Thoracic aorta (tissue), 2 donors: ENCODE data around the gene PLD5. TPM values are rescaled to one million over a fixed set of nuclear protein-coding genes. Genes with fewer than 3 reads are reported as not detected.

Experiments used
- ATAC-seq: fragments of 150-250 bp; one replicate; pipeline ENCODE4 v1.8.0; 2017; ENCODE audit warnings: low read depth; ENCODE audit not compliant: insufficient number of reproducible peaks, low FRiP score
- DNase-seq: peaks from one replicate; pipeline ENCODE4 v3.0.0-alpha.2; 2020; ENCODE audit warnings: low spot score
- H3K27ac ChIP-seq, 2 donors: fragments of 200-600 bp; sonication (generic); 1 replicate in 1 of 2; 2 replicates in 1 of 2; pipeline ENCODE4 v1.5.1; 2016; ENCODE audit warnings: mild to moderate bottlenecking in 2 of 2, moderate library complexity in 2 of 2
- H3K27me3 ChIP-seq: fragments of 200-600 bp; sonication (generic); replicated peaks from 2 replicates; pipeline ENCODE4 v1.6.0; 2016; ENCODE audit warnings: mild to moderate bottlenecking; ENCODE audit not compliant: insufficient read depth
- H3K36me3 ChIP-seq: fragments of 200-600 bp; sonication (generic); one replicate; pipeline ENCODE4 v1.5.1; 2016
- H3K4me1 ChIP-seq, 2 donors: fragments of 200-600 bp; sonication (generic); 1 replicate in 1 of 2; 2 replicates in 1 of 2; pipeline versions ENCODE4 v1.5.1 to v1.6.0; 2016; ENCODE audit warnings: low read depth in 2 of 2, mild to moderate bottlenecking in 1 of 2; ENCODE audit not compliant: control insufficient read depth in 1 of 2
- H3K4me3 ChIP-seq: fragments of 200-600 bp; sonication (generic); 2 replicates; pipeline ENCODE4 v1.5.1; 2016; ENCODE audit warnings: mild to moderate bottlenecking
- H3K9me3 ChIP-seq: fragments of 200-600 bp; sonication (generic); 2 replicates; pipeline ENCODE4 v1.5.1; 2016
- CTCF ChIP-seq: fragments of 200-600 bp; sonication (generic); IDR thresholded peaks from one replicate; pipeline ENCODE4 v1.5.1; 2019; ENCODE audit warnings: antibody characterized with exemption
- total RNA-seq, 2 donors: library from RNA; depleted of rRNA; stranded (reverse); fragments of >200 nt; gene quantifications; one replicate each; pipeline versions ENCODE4 v1.1.0 to v1.2.3, GENCODE V29; 2016

The PLD5 gene
- total RNA-seq, 2 donors from 2014 or later = 12.2 to 23.9 TPM

GRCh38 chr1:242440757-242441156 is 83.7 kb downstream of the PLD5 start:
- no peaks in the 10 kb centered on the region for H3K27me3 ChIP-seq
- H3K4me1 ChIP-seq = no peaks in the 10 kb centered on the region
- DNase-seq (no peak), ATAC-seq (no peak)
- no peaks in the 10 kb centered on the region for H3K36me3 ChIP-seq
- TF ChIP-seq CTCF = no peak
- no peak overlapping the region for H3K27ac ChIP-seq
- H3K9me3 ChIP-seq = no peaks in the 10 kb centered on the region
- no peak overlapping the region for H3K4me3 ChIP-seq

- TF ChIP-seq CTCF = no peak
- no peaks in the 10 kb centered on the region for H3K36me3 ChIP-seq
- H3K27me3 ChIP-seq = no peaks in the 10 kb centered on the region
- no peaks in the 10 kb centered on the region for H3K9me3 ChIP-seq
- DNase-seq (no peak), ATAC-seq (no peak)
- H3K27ac ChIP-seq = no peak overlapping the region
- H3K4me1 ChIP-seq = no peaks in the 10 kb centered on the region
- no peak overlapping the region for H3K4me3 ChIP-seq
These were observed 89.3 kb downstream of the PLD5 start for GRCh38 chr1:242435200-242435599.

- H3K27ac ChIP-seq = no peak overlapping the region
- no peak for TF ChIP-seq CTCF
These were observed 91.9 kb downstream of the PLD5 start for GRCh38 chr1:242432491-242433095.

GRCh38 chr1:242431786-242432185 is 92.7 kb downstream of the PLD5 start:
- no peak for ATAC-seq
- Histone ChIP-seq H3K27me3 (no peaks in the 10 kb centered on the region), H3K36me3 (no peaks in the 10 kb centered on the region), H3K27ac (no peak overlapping the region), H3K4me3 (no peak overlapping the region), H3K9me3 (no peaks in the 10 kb centered on the region), H3K4me1 (peaks cover 0 to 7% of the 10 kb centered on the region in 2 donors)
- DNase-seq = no peak
- TF ChIP-seq CTCF = no peak

More at GRCh38 chr1:242432491-242433095, 91.9 kb downstream of the PLD5 start:
- no peak for ATAC-seq
- Histone ChIP-seq H3K9me3 (no peaks in the 10 kb centered on the region), H3K36me3 (no peaks in the 10 kb centered on the region), H3K4me3 (no peak overlapping the region), H3K27me3 (no peaks in the 10 kb centered on the region), H3K4me1 (peaks cover 0 to 7% of the 10 kb centered on the region in 2 donors)
- DNase-seq = no peak

- H3K27me3 ChIP-seq = no peaks in the 10 kb centered on the region
- ATAC-seq = no peak
- no peak overlapping the region for H3K27ac ChIP-seq
- no peaks in the 10 kb centered on the region for H3K9me3 ChIP-seq
- no peak for DNase-seq
- no peaks in the 10 kb centered on the region for H3K36me3 ChIP-seq
- H3K4me1 ChIP-seq = peaks cover 0 to 7% of the 10 kb centered on the region in 2 donors
- no peak overlapping the region for H3K4me3 ChIP-seq
- no peak for TF ChIP-seq CTCF
These were observed 93.5 kb downstream of the PLD5 start for GRCh38 chr1:242430956-242431355.
